MCF 10A (cell line): ENCODE measurements around the gene MLLT1. TPM values are rescaled to one million over a fixed set of nuclear protein-coding genes. Genes with fewer than 3 reads are reported as not detected.
A peak's percentile ranks its signal among the peaks of the same experiment; 100 is the strongest.

Experiments
- BruUV-seq: library from RNA; stranded (reverse); fragments of 400-500 nt; replicated peaks from 2 replicates; lab custom pipeline; 2021; lab: Mats Ljungman, UMichigan
- CTCF ChIA-PET: fragments of 300-600 bp; sonication (Branson Sonifier 250); formaldehyde crosslinking; extraction: SDS; loops from one replicate; lab custom pipeline; 2021; ENCODE audit warnings: antibody characterized with exemption, inconsistent platforms; lab: Yijun Ruan, JAX
- POLR2A ChIA-PET: fragments of 300-600, 350-650 bp; sonication (Branson Sonifier 250); formaldehyde crosslinking; extraction: SDS; loops from one replicate; lab custom pipeline; 2020; ENCODE audit warnings: antibody characterized with exemption, inconsistent platforms; lab: Yijun Ruan, JAX
- DNase-seq: peaks from one replicate; pipeline ENCODE4 v3.0.0-alpha.2; 2018; ENCODE audit not compliant: unreplicated experiment
- H3K27ac Mint-ChIP-seq: one replicate; pipeline ENCODE4 v1.8.0; 2022; ENCODE audit warnings: mild to moderate bottlenecking, low read depth, mixed read lengths; ENCODE audit not compliant: unreplicated experiment
- H3K27me3 Mint-ChIP-seq: one replicate; pipeline ENCODE4 v1.8.0; 2022; ENCODE audit warnings: mixed read lengths; ENCODE audit not compliant: insufficient read depth, unreplicated experiment
- H3K36me3 Mint-ChIP-seq: one replicate; pipeline ENCODE4 v1.8.0; 2022; ENCODE audit warnings: mild to moderate bottlenecking, moderate library complexity, mixed read lengths; ENCODE audit not compliant: insufficient read depth, unreplicated experiment
- H3K4me1 Mint-ChIP-seq: one replicate; pipeline ENCODE4 v1.8.0; 2022; ENCODE audit warnings: mixed read lengths; ENCODE audit not compliant: insufficient read depth, unreplicated experiment
- H3K4me3 Mint-ChIP-seq: one replicate; pipeline ENCODE4 v1.8.0; 2022; ENCODE audit warnings: mild to moderate bottlenecking, moderate library complexity, mixed read lengths; ENCODE audit not compliant: unreplicated experiment
- H3K9me3 Mint-ChIP-seq: one replicate; pipeline ENCODE4 v1.8.0; 2022; ENCODE audit warnings: mixed read lengths; ENCODE audit not compliant: unreplicated experiment
- intact Hi-C: fragments of 100-400 bp; cut with micrococcal nuclease; formaldehyde crosslinking; loops from 2 replicates; pipeline ENCODE4 v1.14.1; 2022
- total RNA-seq: library from RNA; stranded (reverse); gene quantifications from 2 replicates; pipeline ENCODE4 v1.2.3, GENCODE V29; 2022
- TF ChIP-seq, protein P1 (sequence below): fragments of 200-600 bp; IDR thresholded peaks from one replicate; pipeline ENCODE4 v1.8.0; 2022; ENCODE audit warnings: antibody characterized with exemption, mild to moderate bottlenecking; ENCODE audit not compliant: unreplicated experiment

Gene MLLT1
- total RNA-seq, 1 experiment from 2014 or later, result 59.0 TPM

DNA sequence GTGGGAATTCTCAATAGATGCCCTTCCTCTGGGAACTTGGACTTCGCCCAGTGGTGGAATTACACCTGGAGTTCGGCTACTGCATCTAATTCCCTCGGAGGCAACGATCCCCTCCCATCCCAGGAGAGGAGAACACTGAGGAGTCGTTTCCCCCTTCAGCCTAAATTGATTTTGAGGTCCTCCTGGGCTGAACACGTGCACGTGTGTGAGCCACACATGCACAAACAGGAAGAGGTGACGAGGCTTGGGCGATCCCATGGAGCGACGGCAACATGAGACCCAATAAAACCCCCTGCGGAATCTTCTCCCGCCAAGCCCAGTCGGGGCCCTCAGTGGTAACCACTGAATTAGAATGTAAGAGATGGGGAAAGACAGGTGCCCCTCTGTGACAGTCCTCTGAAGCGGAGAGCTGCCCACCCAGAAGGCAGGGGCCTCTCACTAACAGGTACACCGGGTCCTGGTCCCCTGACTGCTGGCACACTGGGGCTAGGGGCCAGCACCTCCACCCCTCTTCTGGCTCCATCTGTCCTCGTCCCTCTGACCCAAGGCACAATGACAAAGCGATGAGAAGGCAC lies 4.5 kb downstream of the MLLT1 start:
- peaks cover 34% of the 10 kb centered on the region for H3K36me3 Mint-ChIP-seq
- H3K27me3 Mint-ChIP-seq, result no peaks in the 10 kb centered on the region
- TF ChIP-seq, protein P1, sequence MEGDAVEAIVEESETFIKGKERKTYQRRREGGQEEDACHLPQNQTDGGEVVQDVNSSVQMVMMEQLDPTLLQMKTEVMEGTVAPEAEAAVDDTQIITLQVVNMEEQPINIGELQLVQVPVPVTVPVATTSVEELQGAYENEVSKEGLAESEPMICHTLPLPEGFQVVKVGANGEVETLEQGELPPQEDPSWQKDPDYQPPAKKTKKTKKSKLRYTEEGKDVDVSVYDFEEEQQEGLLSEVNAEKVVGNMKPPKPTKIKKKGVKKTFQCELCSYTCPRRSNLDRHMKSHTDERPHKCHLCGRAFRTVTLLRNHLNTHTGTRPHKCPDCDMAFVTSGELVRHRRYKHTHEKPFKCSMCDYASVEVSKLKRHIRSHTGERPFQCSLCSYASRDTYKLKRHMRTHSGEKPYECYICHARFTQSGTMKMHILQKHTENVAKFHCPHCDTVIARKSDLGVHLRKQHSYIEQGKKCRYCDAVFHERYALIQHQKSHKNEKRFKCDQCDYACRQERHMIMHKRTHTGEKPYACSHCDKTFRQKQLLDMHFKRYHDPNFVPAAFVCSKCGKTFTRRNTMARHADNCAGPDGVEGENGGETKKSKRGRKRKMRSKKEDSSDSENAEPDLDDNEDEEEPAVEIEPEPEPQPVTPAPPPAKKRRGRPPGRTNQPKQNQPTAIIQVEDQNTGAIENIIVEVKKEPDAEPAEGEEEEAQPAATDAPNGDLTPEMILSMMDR, result no peak
- BruUV-seq, result no TSS peak
- no peaks in the 10 kb centered on the region for H3K9me3 Mint-ChIP-seq
- DNase-seq, result no peak
- H3K27ac Mint-ChIP-seq, result peak overlapping the region; percentile 69
- no peak overlapping the region for H3K4me3 Mint-ChIP-seq
- CTCF ChIA-PET, result interaction anchor here (0.5 to 1.1 kb wide), 3 partner anchors 9 to 153 kb away, joined by 3 to 4 read pairs (median 3); no protein-coding TSS in a partner anchor
- H3K4me1 Mint-ChIP-seq, result peaks cover 60% of the 10 kb centered on the region
- POLR2A ChIA-PET, result interaction anchor here (0.7 to 1.8 kb wide), 3 partner anchors 21 to 97 kb away, joined by 3 read pairs; partner anchors contain the start of gene ALKBH7
- intact Hi-C loops, result no loop called here

DNA sequence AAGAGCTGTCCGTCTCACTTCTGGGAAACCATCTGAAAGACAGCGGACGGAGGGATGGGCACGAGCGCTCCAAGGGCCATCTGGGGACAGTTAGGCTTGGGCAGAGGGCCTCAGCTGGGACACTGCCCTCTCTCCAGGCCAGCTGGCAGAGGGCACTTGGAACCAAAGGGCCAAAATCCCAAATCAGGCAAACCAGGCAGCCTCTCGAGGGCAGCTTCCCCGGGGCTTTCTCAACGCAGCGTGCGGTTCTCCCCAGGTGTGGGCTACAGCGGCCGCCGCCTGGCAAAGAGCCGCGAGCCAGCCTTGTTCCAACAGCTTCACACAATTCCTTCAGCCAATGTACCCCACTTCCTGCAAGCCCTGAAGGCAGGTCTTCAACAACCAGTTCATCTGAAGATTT lies 5.0 kb downstream of the MLLT1 start:
- DNase-seq, result no peak
- no peaks in the 10 kb centered on the region for H3K27me3 Mint-ChIP-seq
- no TSS peak for BruUV-seq
- no peaks in the 10 kb centered on the region for H3K9me3 Mint-ChIP-seq
- peak overlapping the region; percentile 73 for H3K4me3 Mint-ChIP-seq
- POLR2A ChIA-PET, result interaction anchor here (0.7 to 1.8 kb wide), 6 partner anchors 20 to 289 kb away, joined by 3 read pairs; partner anchors contain the start of genes ALKBH7 and CLPP
- CTCF ChIA-PET, result interaction anchor here (0.5 to 1.3 kb wide), 4 partner anchors 23 to 501 kb away, joined by 3 to 5 read pairs (median 4); no protein-coding TSS in a partner anchor
- intact Hi-C loops, result no loop called here
- TF ChIP-seq, protein P1, result no peak
- peak overlapping the region; percentile 69 for H3K27ac Mint-ChIP-seq
- H3K36me3 Mint-ChIP-seq, result peaks cover 34% of the 10 kb centered on the region
- peaks cover 60% of the 10 kb centered on the region for H3K4me1 Mint-ChIP-seq

DNA sequence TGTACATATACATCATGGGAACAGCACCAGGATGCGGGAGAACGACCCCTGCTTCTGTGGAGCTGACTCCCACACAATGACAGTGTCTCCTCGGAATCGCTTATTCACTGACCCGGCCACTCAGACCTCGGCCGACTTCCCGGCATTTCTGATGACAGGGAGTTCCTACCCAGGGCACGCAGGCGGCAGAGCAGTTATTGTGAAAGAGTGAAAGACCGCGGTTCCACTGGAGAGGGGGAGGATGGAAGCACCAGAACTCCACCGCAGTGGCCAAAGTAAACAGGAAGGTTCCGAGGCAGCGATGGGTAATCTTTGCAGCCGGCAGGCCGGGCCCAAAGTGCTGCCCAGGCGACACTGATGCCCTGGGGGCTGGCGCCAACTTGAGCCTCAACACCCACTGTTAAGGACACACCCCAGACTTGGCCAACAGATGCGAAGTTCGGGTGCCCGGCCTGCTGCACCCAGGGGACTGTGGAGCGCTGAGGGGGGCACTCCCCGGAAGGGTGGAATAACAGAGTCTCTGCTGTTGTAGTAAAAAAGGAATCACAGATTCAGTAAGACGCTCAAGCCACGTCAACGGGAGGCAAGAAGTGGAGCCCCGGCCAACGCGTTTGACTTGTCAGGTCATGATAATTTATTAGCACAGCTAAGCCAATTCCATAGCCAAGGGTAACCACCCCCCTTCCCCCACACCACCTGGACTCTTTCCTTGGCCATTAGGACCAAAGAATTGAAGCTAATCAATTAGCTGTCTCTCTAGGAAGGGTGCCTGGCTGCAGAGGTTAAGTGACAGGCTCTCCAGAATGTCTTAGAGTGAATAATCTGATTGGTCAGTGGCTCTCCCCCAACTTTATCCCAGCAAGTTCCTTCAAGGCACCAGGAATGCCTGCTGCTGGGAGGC lies 5.8 kb downstream of the MLLT1 start:
- peak; percentile 97 for DNase-seq
- H3K27ac Mint-ChIP-seq, result peak overlapping the region; percentile 69
- CTCF ChIA-PET, result interaction anchor here (0.6 to 1.3 kb wide), 2 partner anchors 22 to 500 kb away, joined by 4 to 5 read pairs; no protein-coding TSS in a partner anchor
- peaks cover 58% of the 10 kb centered on the region for H3K4me1 Mint-ChIP-seq
- H3K27me3 Mint-ChIP-seq, result no peaks in the 10 kb centered on the region
- POLR2A ChIA-PET, result interaction anchor here (0.7 to 1.8 kb wide), 9 partner anchors 19 to 288 kb away, joined by 3 read pairs; partner anchors contain the start of genes ALKBH7 and CLPP
- H3K4me3 Mint-ChIP-seq, result peak overlapping the region; percentile 73
- peaks cover 42% of the 10 kb centered on the region for H3K36me3 Mint-ChIP-seq
- intact Hi-C loops, result no loop called here
- no TSS peak for BruUV-seq
- no peaks in the 10 kb centered on the region for H3K9me3 Mint-ChIP-seq
- TF ChIP-seq, protein P1, result no peak
